HepG2 (cell line): ENCODE data around the gene RAB40C. TPM values are rescaled to one million over a fixed set of nuclear protein-coding genes. Genes with fewer than 3 reads are reported as not detected.

Source experiments
- AGO1 ChIP-seq: fragments of 200-400 bp; formaldehyde crosslinking; IDR thresholded peaks from 2 replicates; pipeline ENCODE4 v1.6.1; 2017; ENCODE audit warnings: mild to moderate bottlenecking, low read depth, low read length, moderate library complexity; ENCODE audit not compliant: poor library complexity, severe bottlenecking
- ATM ChIP-seq: fragments of 450-650 bp; IDR thresholded peaks from 2 replicates; pipeline ENCODE4 v1.7.1; 2017; ENCODE audit warnings: mild to moderate bottlenecking, borderline replicate concordance
- DMTF1 ChIP-seq: sonication (generic); formaldehyde crosslinking; IDR thresholded peaks from 2 replicates; pipeline ENCODE4 v1.4.0; 2020; ENCODE audit warnings: mild to moderate bottlenecking, missing genetic modification reagents
- KDM5B ChIP-seq: sonication (generic); formaldehyde crosslinking; IDR thresholded peaks from 2 replicates; pipeline ENCODE4 v1.4.0; 2020; ENCODE audit warnings: missing genetic modification reagents, mild to moderate bottlenecking, borderline replicate concordance
- MAZ ChIP-seq, 2 experiments: sonication (generic) in 1 of 2; formaldehyde crosslinking in 1 of 2; IDR thresholded peaks; 2 replicates each; pipeline versions ENCODE4 v1.5.0 to v1.6.1; 2012 to 2020; ENCODE audit warnings: low read depth in 2 of 2, mild to moderate bottlenecking in 2 of 2, borderline replicate concordance in 1 of 2, improper control_type of control experiment in 1 of 2, low read length in 1 of 2, missing genetic modification reagents in 1 of 2, moderate library complexity in 1 of 2
- NFYB ChIP-seq: sonication (generic); formaldehyde crosslinking; IDR thresholded peaks from 2 replicates; pipeline ENCODE4 v1.4.0; 2020; ENCODE audit warnings: missing genetic modification reagents
- RXRB ChIP-seq: IDR thresholded peaks from 2 replicates; pipeline ENCODE4 v1.6.1; 2016; ENCODE audit warnings: borderline replicate concordance, missing genetic modification reagents, missing compliant biosample characterization
- ZBED4 ChIP-seq: sonication (generic); formaldehyde crosslinking; IDR thresholded peaks from 2 replicates; pipeline ENCODE4 v1.4.0; 2020; ENCODE audit warnings: missing genetic modification reagents, borderline replicate concordance
- ZNF343 ChIP-seq: sonication (generic); formaldehyde crosslinking; IDR thresholded peaks from 2 replicates; pipeline ENCODE4 v1.4.0; 2020; ENCODE audit warnings: mild to moderate bottlenecking, missing genetic modification reagents
- ZNF746 ChIP-seq: sonication (generic); formaldehyde crosslinking; IDR thresholded peaks from 2 replicates; pipeline ENCODE4 v1.8.0; 2022; ENCODE audit warnings: mild to moderate bottlenecking, missing genetic modification reagents
- polyA plus RNA-seq, 8 experiments: library from polyadenylated mRNA; depleted of rRNA in 3 of 8; stranded (reverse) in 7 of 8; unstranded in 1 of 8; fragments of >200 nt; fragmentation: Illumina TruSeq in 4 of 8; extraction: Trizol in 4 of 8; gene quantifications; 2 replicates each; pipeline versions ENCODE4 v1.2.1 to v1.2.3, GENCODE V29; 2011 to 2016; ENCODE audit warnings: low read depth in 4 of 8, missing spikeins in 1 of 8, mixed read lengths in 1 of 8; ENCODE audit not compliant: insufficient read depth in 1 of 8
- total RNA-seq, 5 experiments: library from RNA; depleted of rRNA; stranded (reverse); fragments of >200 nt; fragmentation: Illumina TruSeq; extraction: Trizol; gene quantifications; 2 replicates each; pipeline ENCODE4 v1.2.3, GENCODE V29; 2016; ENCODE audit warnings: low read depth in 1 of 5

Gene RAB40C
- total and polyA plus RNA-seq, 2 of the 13 experiments (the other 11 are each of a cell fraction or from before 2014, with no cell fraction given), result 7.7 to 11.5 TPM

- no peak for TF ChIP-seq ZBED4
- 0 out of 2 replicates have a peak, but pooled peaks have one; percentile 5 for TF ChIP-seq KDM5B (CRISPR knock-in tag)
- peak; percentile 21 for TF ChIP-seq AGO1
- no peak for TF ChIP-seq ATM
- no peak for TF ChIP-seq ZNF343 (CRISPR knock-in tag)
- TF ChIP-seq NFYB (CRISPR knock-in tag), result no peak
- no peak for TF ChIP-seq MAZ (IDR thresholded peaks at IDR 0.05; ENCODE audit: borderline replicate concordance, low read depth, low read length)
- TF ChIP-seq MAZ (CRISPR knock-in tag; IDR thresholded peaks at IDR 0.05; ENCODE audit: low read depth), result no peak
- TF ChIP-seq DMTF1 (CRISPR knock-in tag), result no peak
- TF ChIP-seq ZNF746 (CRISPR knock-in tag), result no peak
- no peak for TF ChIP-seq RXRB (CRISPR knock-in tag)
Observed at GRCh38 chr16:676565-676902, 86.7 kb downstream of the RAB40C start (continued).
